GM12801 (cell line): ENCODE results near the gene PIH1D1.

Experiments used
- TF ChIP-seq, protein P1 (sequence below): IDR thresholded peaks from one replicate; pipeline ENCODE4 v1.5.1; 2011; ENCODE audit warnings: control low read depth; ENCODE audit not compliant: insufficient read length; ENCODE audit errors: extremely low read depth

The PIH1D1 gene

DNA sequence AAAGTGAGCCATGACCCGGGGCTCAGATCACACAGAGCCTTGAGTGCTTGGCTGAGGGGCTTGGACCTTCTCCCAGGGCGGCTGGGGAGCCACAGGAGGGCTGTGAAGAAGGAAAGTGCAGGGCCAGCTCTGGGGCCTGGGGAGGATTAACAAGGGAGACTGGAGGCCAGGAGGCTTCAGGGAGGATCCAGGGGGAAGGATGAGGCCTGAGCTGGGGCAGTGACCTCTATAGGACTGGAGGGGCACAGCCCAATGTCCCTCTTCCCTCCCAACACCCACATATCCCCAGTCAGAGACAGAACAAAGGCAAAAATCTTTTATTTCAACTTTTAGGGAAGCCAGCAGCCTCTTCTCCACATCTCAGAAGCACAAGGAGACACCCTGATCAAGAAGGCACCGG is 5.6 kb downstream of the PIH1D1 start:
- TF ChIP-seq, protein P1, sequence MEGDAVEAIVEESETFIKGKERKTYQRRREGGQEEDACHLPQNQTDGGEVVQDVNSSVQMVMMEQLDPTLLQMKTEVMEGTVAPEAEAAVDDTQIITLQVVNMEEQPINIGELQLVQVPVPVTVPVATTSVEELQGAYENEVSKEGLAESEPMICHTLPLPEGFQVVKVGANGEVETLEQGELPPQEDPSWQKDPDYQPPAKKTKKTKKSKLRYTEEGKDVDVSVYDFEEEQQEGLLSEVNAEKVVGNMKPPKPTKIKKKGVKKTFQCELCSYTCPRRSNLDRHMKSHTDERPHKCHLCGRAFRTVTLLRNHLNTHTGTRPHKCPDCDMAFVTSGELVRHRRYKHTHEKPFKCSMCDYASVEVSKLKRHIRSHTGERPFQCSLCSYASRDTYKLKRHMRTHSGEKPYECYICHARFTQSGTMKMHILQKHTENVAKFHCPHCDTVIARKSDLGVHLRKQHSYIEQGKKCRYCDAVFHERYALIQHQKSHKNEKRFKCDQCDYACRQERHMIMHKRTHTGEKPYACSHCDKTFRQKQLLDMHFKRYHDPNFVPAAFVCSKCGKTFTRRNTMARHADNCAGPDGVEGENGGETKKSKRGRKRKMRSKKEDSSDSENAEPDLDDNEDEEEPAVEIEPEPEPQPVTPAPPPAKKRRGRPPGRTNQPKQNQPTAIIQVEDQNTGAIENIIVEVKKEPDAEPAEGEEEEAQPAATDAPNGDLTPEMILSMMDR = no peak

DNA sequence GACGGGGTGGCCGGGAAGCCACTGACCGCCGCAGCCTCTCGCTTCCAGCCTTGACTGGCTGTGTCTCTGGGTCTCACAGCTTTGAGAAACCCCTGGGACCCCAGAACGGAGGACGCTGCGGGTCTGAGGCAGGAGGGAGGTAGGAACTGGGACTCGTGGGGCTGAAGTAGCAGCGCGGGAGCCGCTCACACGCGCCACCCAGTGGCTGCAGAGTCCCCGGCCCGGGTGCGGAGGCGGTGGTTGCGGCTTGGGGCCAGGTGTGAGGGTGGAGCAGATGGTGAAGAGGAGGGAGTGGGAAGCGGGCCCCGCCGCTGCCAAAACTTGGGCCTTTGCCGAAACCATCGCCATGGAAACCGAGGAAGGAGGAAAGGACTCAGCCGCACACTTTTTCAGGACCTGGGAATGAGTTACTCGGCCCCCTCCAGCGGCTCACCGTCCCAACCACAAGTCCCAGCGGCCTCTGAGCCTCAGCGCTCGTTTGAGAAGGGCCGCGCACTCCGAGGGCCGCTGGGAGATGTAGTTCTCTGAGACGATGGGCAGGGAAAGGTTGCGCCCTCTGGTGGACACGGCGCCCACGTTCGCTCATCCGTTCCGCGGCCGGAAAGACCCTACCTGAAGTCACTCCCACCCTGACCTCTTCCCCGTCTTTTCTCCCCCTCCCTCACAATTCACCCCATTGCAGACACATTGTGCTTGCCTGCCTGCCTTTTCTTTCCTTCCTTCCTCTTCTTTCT is 8.1 kb downstream of the PIH1D1 start:
- TF ChIP-seq, protein P1 = peak; percentile 17

DNA sequence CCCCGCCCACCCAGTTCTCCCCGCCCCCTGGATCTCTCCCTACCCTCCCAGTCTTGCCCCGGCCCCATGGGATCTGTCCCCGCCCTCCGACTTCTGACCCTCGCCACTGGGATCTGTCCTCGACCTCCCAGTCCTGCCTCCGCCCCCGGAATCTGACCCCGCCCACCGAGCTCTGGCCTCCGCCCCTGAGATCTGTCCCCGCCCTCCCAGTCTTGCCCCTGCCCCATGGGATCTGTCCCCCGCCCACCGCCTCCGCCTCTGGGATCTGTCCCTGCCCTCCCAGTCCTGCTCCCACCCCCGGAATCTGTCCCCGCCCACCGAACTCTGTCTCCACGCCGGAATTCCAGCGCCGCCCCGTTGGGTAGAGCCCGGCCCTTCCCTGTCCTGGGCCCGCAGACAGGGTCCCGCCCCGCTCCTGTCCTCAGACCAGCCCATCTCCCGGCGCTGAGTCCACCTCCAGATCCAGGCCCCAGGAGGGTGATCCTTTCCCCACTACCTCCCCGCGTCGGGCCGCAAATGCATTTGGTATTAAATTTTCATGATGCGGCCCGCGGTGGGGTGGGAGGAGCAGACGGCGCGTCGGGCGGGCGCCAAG is 8.7 kb downstream of the PIH1D1 start:
- TF ChIP-seq, protein P1 = no peak

DNA sequence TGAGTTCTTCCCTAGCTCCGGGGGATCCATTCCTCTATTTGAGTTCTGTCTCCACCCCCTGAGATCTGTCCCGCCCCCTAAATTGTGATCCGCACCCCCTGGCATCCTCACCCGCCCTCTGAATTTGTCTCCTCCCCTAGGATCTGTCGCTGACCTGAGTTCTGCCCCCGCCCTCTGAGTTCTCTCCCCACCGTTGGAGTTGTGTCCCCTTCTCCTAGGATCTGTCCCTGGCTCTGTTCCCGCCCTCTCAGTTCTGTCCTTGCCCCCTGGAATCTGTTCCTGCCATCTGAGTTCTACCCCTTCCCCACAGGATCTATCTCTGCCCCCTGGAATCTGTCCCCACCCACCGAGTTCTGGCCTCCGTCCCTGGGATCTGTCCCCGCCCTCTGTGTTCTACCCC is 9.3 kb downstream of the PIH1D1 start:
- TF ChIP-seq, protein P1 = no peak

DNA sequence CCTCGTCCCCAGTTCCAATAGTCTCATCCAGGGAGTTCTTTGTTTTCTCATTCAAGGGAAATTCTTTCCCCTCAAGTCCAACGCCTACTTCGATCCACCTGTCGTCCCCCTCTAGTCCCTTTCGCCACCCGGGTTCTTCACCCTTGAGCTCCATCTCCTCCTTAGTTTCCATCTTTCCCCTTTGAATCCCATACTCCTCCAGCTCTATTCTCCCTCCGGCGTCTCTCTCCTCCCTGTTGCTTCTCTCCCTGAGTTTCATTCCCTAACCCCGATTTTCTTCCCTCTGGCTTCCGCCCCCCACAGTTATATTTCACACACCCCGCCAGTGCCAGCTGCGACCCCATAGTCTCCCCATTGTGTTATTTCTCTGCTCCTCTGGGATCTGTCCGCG is 9.7 kb downstream of the PIH1D1 start:
- TF ChIP-seq, protein P1 = no peak

DNA sequence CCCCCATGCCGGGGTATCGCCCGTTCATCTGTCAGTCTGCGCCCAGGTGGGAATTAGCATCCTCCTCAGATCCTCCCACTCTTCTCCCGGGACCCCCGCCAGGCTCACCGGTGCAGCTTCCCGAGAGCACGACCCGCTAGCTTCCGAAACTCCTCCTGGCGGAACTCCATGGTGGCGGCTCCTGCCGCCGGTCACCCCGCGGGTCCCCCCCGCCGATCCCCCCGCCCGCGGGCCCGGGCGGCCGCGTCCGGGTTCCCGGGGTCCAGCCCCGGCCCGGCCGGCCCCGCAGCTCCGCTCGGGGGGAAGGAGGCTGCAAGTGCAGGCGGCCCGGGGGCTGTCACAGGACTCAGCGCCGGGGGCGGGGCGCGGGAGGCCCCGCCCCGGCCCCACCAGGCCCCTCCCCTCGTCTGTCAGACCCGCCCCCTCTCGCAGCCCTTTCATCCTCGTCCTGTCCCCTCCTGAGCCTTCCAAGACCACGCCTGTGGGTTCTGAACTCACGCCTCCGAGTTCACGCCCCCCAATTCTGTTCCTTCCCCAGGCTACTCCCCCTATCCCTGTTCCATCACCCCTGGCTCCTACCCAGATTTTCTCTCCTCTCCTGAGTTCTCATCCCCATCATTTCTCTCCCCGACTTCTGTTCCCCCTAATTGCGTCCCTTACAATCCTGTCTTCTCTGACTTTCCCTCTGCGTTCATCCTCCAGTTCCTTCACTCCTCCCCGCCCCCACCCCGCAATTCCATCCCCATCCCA is 10.2 kb downstream of the PIH1D1 start, which contains the start of gene SLC17A7:
TSS of gene SLC17A7 (minus strand) at position 318 of the 750 bp plus-strand sequence. CDS start at position 170, 148 bp downstream.
- TF ChIP-seq, protein P1 = no peak

DNA sequence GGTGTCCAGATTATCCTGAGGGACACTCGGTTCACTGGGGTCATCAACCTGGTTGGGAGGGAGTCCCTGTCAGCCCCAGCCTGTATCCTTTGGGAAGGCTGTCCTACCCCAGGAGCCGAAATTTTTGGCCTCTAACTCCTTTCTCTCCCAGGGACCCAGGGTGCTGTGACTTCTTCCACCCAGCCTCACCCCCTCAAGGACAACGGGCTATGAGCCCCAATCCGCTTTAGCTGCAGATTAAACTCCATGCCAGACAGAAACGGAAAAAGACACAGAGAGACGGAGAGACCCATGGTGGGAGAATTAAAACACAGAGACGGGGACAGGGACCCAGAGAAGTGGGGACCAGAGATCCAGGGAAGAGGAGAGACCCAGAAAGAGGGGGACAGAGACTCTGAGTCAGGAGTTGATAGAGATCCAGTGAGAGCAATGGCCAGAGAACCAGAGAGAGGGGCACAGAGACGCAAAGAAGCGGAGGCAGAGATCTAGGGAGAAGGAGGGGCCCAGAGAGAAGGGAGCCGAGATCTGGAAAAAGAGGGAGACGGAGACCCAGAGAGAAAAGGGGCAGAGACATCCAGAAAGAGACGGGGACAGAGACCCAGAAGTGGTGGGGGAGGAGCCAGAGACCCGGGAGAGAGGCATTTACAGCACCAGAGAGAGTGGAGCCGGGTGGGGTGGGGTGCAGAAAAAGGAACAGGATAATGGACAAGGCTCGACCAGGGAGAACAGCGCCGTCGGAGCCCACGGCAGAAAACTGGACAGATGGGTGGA is 11.0 kb downstream of the PIH1D1 start:
- TF ChIP-seq, protein P1 = no peak
